ENCODE data around the gene CDK9.
"Not testable (repeated sequence)": the region's sequence is repeated elsewhere in the genome, so short reads cannot be mapped to it uniquely, and the experiment has no call there.

The CDK9 gene

DNA sequence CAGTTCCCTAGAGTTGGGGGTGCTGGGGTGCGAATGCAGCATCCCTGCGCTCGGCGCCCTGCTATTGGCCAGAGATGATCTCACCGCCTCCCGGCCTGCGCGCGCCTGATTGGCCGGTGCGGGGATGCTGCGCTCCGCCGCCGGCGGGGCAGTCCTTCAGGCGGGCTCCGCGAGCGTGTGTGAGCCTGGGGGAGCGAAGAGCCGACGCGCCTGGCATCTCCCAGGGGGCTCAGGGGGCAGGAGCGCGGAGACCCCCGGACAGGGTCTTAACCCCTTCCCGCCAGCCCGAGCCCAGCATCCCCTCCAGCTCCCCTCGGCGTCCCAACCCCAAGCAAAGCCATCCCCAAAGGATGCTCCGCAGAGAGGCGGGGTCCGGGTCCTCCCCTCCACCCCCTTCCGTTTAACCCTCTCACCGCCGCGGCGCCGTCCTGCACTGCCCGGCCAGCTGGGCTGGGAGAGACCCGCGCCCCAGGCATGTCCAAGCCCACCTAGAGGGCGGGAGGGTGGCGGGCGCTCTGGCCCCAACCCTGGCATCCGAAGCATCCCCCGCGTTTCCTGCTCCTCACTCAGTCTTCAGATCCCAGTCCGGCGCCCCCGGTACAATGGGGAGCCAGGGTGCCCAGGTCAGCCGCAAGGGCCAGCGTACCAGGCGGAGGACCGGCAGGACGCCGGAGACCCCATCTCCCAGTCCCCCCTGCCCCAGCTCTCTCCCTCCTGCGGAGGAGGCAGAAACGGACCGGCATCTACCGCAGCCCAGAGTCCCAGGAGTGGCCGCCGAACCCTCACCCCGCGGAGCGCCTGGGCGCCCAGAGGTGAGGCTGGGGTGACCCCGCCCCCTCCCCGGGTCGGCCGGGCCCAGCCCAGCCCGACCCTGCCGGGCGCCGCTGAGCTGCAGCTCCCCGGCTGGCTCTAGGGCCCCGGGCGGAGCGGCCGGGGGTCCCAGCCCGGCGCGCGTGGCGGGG, 31.5 kb upstream of the CDK9 start:
- TF ChIP-seq CTCF (IDR thresholded peaks at IDR 0.05; ENCODE audit: low read depth, low read length) = no peak
- in situ Hi-C loops (cut with HindIII; ENCODE audit: low sequenced_read_pairs) = no loop called here
- DNase-seq (ENCODE audit: low read depth, low spot score) = no peak
- H3K4me3 ChIP-seq (ENCODE audit: low read depth, low read length) = no peak overlapping the region

GRCh38 chr9:127755061-127756060, 30.5 kb upstream of the CDK9 start:
- in situ Hi-C loops (cut with HindIII; ENCODE audit: low sequenced_read_pairs) = no loop called here
- TF ChIP-seq CTCF (IDR thresholded peaks at IDR 0.05; ENCODE audit: low read depth, low read length) = no peak
- no peak for DNase-seq (ENCODE audit: low read depth, low spot score)
- no peak overlapping the region for H3K4me3 ChIP-seq (ENCODE audit: low read depth, low read length)

- in situ Hi-C loops (cut with HindIII; ENCODE audit: low sequenced_read_pairs) = no loop called here
These were observed 29.6 kb upstream of the CDK9 start for GRCh38 chr9:127756233-127756632.

GRCh38 chr9:127756776-127757175, 29.1 kb upstream of the CDK9 start:
- DNase-seq (ENCODE audit: low read depth, low spot score); in situ Hi-C loops (cut with HindIII; ENCODE audit: low sequenced_read_pairs); H3K4me3 ChIP-seq (ENCODE audit: low read depth, low read length): not testable (repeated sequence)

More at GRCh38 chr9:127756233-127756632, 29.6 kb upstream of the CDK9 start:
- no peak for TF ChIP-seq CTCF (IDR thresholded peaks at IDR 0.05; ENCODE audit: low read depth, low read length)
- H3K4me3 ChIP-seq (ENCODE audit: low read depth, low read length) = no peak overlapping the region
- no peak for DNase-seq (ENCODE audit: low read depth, low spot score)

DNA sequence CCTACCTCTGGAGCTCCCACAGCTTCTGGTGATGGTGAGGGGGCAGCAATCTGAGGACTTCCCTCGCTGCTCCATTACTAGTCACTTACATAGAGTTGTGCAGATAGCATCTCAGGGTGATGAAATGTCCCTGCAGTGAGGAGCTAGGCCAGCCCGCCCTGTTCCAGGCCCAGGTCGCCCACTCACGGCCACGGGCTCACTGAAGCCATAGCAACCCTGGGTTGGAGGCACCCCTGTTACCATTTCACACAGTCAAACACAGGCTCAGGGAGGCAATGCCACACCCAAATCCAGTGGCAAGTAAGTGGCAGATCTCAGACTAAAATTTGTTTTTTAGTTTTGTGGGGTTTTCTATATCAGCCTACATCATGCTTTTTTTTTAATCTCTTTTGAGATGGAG, 27.0 kb upstream of the CDK9 start:
- in situ Hi-C loops (cut with HindIII; ENCODE audit: low sequenced_read_pairs) = no loop called here

DNA sequence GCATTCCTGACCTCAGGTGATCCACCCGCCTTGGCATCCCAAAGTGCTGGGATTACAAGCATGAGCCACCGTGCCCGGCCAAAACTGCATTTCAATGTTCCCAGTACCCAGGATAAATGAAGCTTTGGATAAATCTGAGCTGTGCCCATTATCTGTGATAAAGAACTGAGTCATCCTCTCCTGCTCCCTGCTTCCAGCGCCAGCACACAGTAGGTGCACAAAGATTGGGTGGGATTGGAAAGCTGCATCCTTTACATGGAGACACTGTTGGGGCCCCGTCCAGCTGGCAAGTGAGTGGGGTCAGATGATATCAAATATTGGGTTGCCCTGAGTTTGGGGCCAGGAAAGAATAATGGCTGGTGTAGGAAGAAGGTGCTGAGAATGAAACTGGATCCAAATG, 24.8 kb upstream of the CDK9 start:
- no peak for DNase-seq (ENCODE audit: low read depth, low spot score)
- no peak overlapping the region for H3K4me3 ChIP-seq (ENCODE audit: low read depth, low read length)
- no peak for TF ChIP-seq CTCF (IDR thresholded peaks at IDR 0.05; ENCODE audit: low read depth, low read length)
- in situ Hi-C loops (cut with HindIII; ENCODE audit: low sequenced_read_pairs) = no loop called here

More for the DNA sequence above, 27.0 kb upstream of the CDK9 start:
- no peak for TF ChIP-seq CTCF (IDR thresholded peaks at IDR 0.05; ENCODE audit: low read depth, low read length)
- DNase-seq (ENCODE audit: low read depth, low spot score) = no peak
- H3K4me3 ChIP-seq (ENCODE audit: low read depth, low read length) = no peak overlapping the region
